ENCODE results near the gene DUSP23.
A peak's percentile ranks its signal among the peaks of the same experiment; 100 is the strongest.

DUSP23 gene

GRCh38 chr1:159783724-159784123 lies 3.0 kb downstream of the DUSP23 start:
- DNase-seq (ENCODE audit: low read depth in 4 of 4, low spot score in 1 of 4), result no peak

- no peak for DNase-seq (ENCODE audit: low read depth in 4 of 4, low spot score in 1 of 4)
These were observed 5.7 kb downstream of the DUSP23 start for GRCh38 chr1:159786465-159786864.

GRCh38 chr1:159786966-159787365 lies 6.2 kb downstream of the DUSP23 start:
- no peak for DNase-seq (ENCODE audit: low read depth in 4 of 4, low spot score in 1 of 4)

GRCh38 chr1:159790237-159790917 lies 9.6 kb downstream of the DUSP23 start:
- no peak for DNase-seq (ENCODE audit: low read depth in 4 of 4, low spot score in 1 of 4)

- no peak for DNase-seq (ENCODE audit: low read depth in 4 of 4, low spot score in 1 of 4)
These were observed 10.3 kb downstream of the DUSP23 start for GRCh38 chr1:159791031-159791430.

GRCh38 chr1:159791461-159791860 lies 10.7 kb downstream of the DUSP23 start:
- DNase-seq (ENCODE audit: low read depth in 4 of 4, low spot score in 1 of 4), result no peak

GRCh38 chr1:159795534-159795933 lies 14.8 kb downstream of the DUSP23 start:
- no peak for DNase-seq (ENCODE audit: low read depth in 4 of 4, low spot score in 1 of 4)

GRCh38 chr1:159798893-159799292 lies 18.1 kb downstream of the DUSP23 start:
- peak in 3 of 4 experiments; percentile 7 to 19 (median 12) for DNase-seq (ENCODE audit: low read depth in 4 of 4, low spot score in 1 of 4)

- DNase-seq (ENCODE audit: low read depth in 4 of 4, low spot score in 1 of 4), result no peak
These were observed 18.8 kb downstream of the DUSP23 start for GRCh38 chr1:159799446-159799985.

- no peak for DNase-seq (ENCODE audit: low read depth in 4 of 4, low spot score in 1 of 4)
These were observed 19.6 kb downstream of the DUSP23 start for GRCh38 chr1:159800177-159800930.

- DNase-seq (ENCODE audit: low read depth in 4 of 4, low spot score in 1 of 4), result no peak
These were observed 21.3 kb downstream of the DUSP23 start, which contains the start of gene FCRL6 for GRCh38 chr1:159802111-159802510. Gene FCRL6 (plus strand): TSS chr1:159802360. CDS start chr1:159802425, 65 bp downstream.

GRCh38 chr1:159803956-159804689 lies 23.4 kb downstream of the DUSP23 start:
- no peak for DNase-seq (ENCODE audit: low read depth in 4 of 4, low spot score in 1 of 4)

- no peak for DNase-seq (ENCODE audit: low read depth in 4 of 4, low spot score in 1 of 4)
These were observed 24.2 kb downstream of the DUSP23 start for GRCh38 chr1:159804924-159805323.

GRCh38 chr1:159815926-159816325 lies 35.2 kb downstream of the DUSP23 start:
- DNase-seq (ENCODE audit: low read depth in 4 of 4, low spot score in 1 of 4), result no peak

GRCh38 chr1:159817276-159818041 lies 36.7 kb downstream of the DUSP23 start:
- no peak for DNase-seq (ENCODE audit: low read depth in 4 of 4, low spot score in 1 of 4)

GRCh38 chr1:159821171-159821867 lies 40.6 kb downstream of the DUSP23 start:
- DNase-seq (ENCODE audit: low read depth in 4 of 4, low spot score in 1 of 4), result no peak

GRCh38 chr1:159823406-159823805 lies 42.6 kb downstream of the DUSP23 start:
- no peak for DNase-seq (ENCODE audit: low read depth in 4 of 4, low spot score in 1 of 4)

- DNase-seq (ENCODE audit: low read depth in 4 of 4, low spot score in 1 of 4), result no peak
These were observed 44.8 kb downstream of the DUSP23 start for GRCh38 chr1:159825564-159825963.

GRCh38 chr1:159826441-159827101 lies 45.8 kb downstream of the DUSP23 start, which contains the start of gene SLAMF8:
Gene SLAMF8 (plus strand): TSS chr1:159826873. CDS start chr1:159826899, 26 bp downstream.
- peak in 1 of 4 experiments; percentile 38 for DNase-seq (ENCODE audit: low read depth in 4 of 4, low spot score in 1 of 4)
